Stimulated activated CD8-positive, alpha-beta memory T cell treated with anti-CD3 and anti-CD28 coated beads, Interleukin-7, amount 100 ng/mL, for 1 hour (primary cell): ENCODE results near the gene AKAP6.

Experiments
- DNase-seq, 2 donors: peaks; one replicate each; pipeline ENCODE4 v3.0.0-alpha.2; 2020; ENCODE audit warnings: low read depth in 2 of 2

Gene AKAP6

GRCh38 chr14:32821964-32822653, 493.0 kb downstream of the AKAP6 start:
- no peak for DNase-seq

DNA sequence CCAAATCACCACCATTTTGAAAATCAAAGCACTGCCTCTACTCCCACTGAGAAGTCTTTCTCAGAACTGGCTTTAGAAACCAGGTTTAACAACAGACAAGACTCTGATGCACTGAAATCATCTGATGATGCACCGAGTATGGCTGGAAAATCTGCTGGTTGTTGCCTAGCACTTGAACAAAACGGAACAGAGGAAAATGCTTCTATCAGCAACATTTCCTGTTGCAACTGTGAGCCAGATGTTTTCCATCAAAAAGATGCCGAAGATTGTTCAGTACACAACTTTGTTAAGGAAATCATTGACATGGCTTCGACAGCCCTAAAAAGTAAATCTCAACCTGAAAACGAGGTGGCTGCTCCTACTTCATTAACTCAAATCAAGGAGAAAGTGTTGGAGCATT, 494.6 kb downstream of the AKAP6 start:
- DNase-seq = no peak

- DNase-seq = no peak
These were observed 495.1 kb downstream of the AKAP6 start for GRCh38 chr14:32824195-32824594.

- DNase-seq = no peak
These were observed 496.0 kb downstream of the AKAP6 start for GRCh38 chr14:32825058-32825457.

- DNase-seq = no peak
These were observed 497.4 kb downstream of the AKAP6 start for GRCh38 chr14:32826404-32827082.

GRCh38 chr14:32827514-32827913, 498.4 kb downstream of the AKAP6 start:
- no peak for DNase-seq

- DNase-seq = no peak
These were observed 506.8 kb downstream of the AKAP6 start for GRCh38 chr14:32835924-32836323.

GRCh38 chr14:32841698-32842097, 512.6 kb downstream of the AKAP6 start:
- no peak for DNase-seq

DNA sequence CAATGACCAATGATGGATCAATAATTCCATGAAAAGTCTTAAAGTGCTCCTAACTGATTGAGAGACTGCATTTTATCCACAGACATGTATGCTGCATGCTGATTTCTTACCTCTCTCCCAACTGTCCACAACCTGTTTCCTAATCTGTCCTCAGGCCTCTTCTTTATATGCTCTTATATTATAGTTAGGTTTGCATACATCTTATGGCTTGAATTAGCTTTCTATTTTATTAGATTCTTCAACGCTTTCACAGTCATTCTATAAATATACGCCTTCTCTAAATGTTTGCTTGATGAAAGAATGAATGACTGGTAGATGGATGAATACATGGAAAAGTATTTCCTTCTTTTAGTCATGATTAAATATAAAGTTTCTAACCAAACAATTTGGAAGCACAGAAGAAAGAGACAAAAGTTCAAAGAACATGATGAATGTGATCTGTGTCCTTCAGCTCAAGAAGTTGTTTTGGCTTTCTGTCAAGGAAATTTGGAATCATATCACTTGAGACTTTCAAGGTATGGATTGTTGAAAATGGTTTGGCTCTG, 517.8 kb downstream of the AKAP6 start:
- no peak for DNase-seq

GRCh38 chr14:32847867-32848266, 518.8 kb downstream of the AKAP6 start:
- no peak for DNase-seq

- DNase-seq = no peak
These were observed 536.8 kb downstream of the AKAP6 start for GRCh38 chr14:32865827-32866376.

- no peak for DNase-seq
These were observed 554.1 kb downstream of the AKAP6 start for GRCh38 chr14:32883188-32883587.
